Skeletal muscle cell (primary cell): ENCODE measurements around the gene PTPRC.

Experiments
- DNase-seq: peaks from one replicate; pipeline ENCODE4 v3.0.0-alpha.2; 2010; ENCODE audit warnings: low read depth
- H3K4me3 ChIP-seq: 2 replicates; pipeline ENCODE4 v1.5.1; 2011; ENCODE audit warnings: low read depth, mild to moderate bottlenecking, control low read depth, low read length, moderate library complexity

PTPRC gene

DNA sequence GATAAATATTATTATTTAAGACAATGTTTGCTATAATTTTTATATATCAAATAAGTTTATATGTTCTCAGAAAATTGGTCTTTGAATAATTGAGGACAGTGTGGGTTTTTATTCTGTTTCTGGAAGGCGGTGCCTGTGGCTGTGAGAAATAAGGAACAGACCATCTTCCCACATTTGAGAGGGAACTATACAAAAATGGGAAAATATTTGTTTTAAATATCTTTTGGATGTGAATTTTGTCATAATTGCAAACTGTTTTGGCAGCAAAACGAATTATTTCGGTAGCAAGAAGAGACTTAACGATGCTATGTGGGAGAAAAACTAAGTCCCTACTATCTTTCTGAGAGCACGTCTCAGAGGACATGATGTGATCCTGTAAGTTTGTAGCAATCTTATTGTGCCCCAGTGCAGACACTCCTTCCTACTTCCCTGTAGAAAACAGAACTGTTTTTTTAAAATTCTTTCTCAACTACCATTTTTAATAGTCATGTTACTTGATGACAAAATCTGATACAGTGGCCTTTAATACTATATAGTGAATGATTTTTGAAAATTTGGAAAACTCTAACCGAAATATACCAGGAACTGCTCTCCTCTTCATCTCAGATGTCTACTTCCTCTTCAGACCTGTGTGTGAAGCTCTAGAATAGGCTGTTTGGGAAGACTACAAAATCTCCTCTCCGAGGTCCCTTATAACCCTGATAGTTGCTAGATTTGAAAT lies 25.4 kb downstream of the PTPRC start:
- H3K4me3 ChIP-seq: no peak overlapping the region
- DNase-seq: no peak

DNA sequence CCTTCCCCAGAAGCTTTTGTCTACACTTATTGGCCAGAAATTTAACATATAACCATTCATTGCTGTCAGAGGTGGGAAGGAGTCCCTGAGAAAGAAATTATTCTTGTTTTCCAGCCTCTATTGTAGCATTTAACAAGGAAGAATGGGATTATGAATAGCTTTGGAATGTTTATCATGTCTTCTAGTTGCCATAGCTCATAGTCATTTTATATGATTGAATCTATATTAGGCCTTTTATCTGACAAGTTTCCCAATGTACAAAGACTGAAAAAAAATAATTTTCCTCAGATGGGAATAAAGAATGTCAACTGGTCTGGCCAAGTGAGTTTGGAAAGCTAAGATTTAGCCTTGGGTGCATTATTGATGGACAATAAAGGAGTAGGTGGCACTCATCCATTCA lies 28.3 kb downstream of the PTPRC start:
- no peak for DNase-seq
- no peak overlapping the region for H3K4me3 ChIP-seq

DNA sequence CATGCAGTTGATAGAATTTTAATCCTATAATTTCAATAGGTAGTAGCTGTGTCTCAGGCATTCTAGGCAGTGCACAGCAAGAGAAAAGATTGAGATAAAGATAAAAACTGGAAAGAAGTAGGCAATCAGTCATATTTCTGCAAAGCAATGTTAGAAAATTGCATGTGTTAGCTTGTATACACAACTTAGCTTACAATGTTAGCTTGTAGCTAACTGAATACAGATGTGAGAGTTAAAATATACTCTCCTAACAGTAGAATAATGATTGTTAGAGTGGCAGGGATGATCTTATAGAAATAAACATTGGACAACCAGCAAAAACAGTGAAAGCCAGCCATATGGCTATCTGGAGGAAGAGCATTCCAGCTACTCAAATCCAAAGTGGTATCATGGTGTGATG lies 29.0 kb downstream of the PTPRC start:
- DNase-seq: no peak
- H3K4me3 ChIP-seq: no peak overlapping the region

DNA sequence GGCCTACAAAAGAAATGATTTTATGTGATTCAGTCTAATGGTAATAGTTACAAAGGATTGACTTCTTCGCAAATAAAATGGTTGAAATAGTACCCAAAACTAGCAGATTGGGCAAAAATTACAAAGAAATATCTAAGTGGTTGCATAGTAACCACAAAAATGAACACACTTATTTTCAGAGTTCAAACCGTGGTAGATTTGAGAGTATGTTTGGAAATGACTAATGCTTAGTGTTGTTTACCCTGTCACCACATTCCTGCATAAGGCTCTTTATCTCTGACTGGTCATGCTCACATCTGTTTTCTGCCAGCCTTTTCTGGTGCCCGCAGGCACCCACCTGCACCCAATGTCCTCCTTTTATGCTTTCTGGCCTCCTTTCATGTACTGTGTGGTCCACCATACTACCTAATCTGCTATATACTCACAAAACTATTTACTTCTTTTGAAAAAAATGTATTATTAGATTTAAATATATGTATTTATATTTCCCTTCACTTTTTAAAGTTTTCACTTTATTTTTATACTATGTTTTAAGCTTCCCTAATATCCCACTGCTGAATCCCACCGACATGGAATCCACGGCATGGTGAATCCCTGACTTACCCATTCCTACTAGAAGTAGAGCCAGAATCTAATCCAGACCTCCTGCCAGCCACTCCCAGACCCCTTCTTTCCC lies 30.3 kb downstream of the PTPRC start:
- H3K4me3 ChIP-seq: no peak overlapping the region
- peak; percentile 58 for DNase-seq

DNA sequence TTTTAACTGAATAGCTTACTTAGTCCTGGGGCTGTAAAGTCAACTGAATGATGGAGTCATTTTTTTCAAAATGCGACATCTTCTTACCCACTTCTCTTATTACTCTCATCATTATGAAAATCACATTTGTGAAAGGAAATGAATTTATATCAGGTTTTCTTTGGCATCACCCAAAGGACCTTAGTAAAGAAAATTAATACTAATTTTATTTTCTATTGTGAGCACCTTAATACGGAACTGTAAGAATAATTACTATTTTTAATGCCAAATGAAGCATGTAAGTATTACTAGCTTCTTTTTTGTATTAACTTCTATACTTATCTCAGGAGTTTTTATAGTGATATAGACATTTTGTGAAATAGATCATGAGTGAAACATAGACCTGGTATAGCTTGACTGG lies 30.9 kb downstream of the PTPRC start:
- no peak overlapping the region for H3K4me3 ChIP-seq
- DNase-seq: no peak

DNA sequence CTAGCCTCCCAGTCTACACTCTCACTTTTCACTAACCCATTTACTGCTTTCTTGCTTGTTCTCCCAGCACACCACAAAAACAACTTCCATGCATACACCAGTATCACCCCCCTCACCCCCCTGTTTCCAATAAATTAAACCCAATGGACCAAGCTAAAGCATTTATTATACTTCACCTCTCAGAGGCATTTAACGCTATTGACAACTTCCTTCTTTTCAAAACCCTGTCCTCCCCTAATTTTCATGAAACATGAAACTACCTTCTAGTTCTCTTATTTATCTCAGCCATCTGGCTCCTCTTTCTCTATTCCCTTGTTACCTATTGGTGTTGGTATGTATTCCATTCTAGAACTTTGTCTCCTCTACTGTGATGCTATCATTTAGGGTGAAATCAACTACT lies 32.3 kb downstream of the PTPRC start:
- H3K4me3 ChIP-seq: no peak overlapping the region
- no peak for DNase-seq

DNA sequence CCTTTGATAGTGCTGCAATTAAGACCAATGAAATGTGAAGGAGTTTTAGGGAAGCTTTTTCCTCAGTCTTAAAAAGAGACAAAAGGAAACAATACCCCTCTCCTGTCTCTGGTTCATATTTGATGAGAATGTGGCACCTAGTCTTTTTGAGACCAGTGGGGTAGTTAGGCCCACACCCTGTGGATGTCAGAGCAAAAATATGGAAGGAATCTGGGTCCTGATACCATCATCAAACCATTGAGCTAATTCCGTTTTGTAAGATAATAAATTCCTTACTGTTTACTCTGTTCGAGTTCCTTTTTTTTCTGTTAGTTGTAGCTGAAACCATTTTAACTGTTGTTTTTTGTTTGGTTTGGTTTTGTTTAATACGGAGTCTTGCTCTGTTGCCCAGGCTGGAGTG lies 33.3 kb downstream of the PTPRC start:
- H3K4me3 ChIP-seq: no peak overlapping the region

DNA sequence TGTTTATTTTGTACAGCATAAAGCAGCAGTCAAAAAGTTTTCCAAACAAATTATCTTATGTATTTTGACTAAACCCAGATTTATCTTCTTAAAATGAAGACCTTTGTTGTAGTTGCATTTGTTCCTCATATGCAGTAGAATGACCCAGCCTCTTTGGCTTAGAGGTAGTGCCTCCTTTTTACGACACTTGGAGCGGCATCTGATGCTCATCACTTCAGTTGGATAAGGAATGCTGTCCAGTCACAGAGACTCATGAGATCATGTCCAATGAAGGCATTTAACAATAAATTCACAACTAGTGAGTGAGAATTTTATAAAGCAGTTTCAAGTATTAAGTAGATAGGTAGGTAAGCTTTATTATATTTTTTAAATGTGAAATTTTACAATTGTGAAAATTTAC lies 35.2 kb downstream of the PTPRC start:
- no peak overlapping the region for H3K4me3 ChIP-seq

More for the DNA sequence above, 33.3 kb downstream of the PTPRC start:
- no peak for DNase-seq

DNA sequence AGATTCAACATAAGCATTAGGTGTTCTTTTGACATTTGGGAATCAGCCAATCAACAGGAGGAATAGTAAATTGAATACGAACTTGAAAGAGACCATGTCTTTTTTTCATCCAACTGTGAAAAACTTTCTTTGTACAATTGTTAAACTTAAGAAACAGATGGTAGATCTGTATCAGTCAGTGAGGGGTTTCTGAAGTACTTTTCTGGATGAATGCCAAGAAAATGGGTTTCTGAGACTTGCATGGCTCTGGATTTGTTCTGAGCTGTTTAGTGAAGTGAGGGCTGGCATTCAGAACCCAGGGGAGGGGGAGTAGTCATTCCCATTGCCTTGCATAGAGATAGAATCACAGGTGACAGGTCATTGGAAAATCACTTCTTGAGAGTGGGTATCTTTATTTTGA lies 37.4 kb downstream of the PTPRC start:
- no peak overlapping the region for H3K4me3 ChIP-seq
- no peak for DNase-seq

More for the DNA sequence above, 35.2 kb downstream of the PTPRC start:
- no peak for DNase-seq

DNA sequence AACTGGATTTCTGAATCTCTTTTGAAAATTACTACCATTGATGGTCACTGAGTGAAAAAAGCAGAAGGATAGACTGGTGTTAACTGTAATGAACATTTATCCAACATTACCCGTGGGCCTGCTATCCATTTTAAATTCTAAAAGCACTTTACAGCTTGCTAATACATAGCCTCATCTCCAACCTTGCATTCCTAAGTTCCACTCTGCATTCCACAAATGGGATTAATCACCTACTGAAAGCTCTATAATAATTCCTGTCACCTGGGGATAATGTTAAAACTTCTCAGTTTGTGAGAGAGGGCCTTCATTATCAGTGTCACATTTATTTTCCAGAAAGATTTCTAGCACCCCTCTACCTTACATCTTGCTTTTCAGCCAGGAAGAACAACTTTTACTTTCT lies 38.2 kb downstream of the PTPRC start:
- DNase-seq: no peak
- H3K4me3 ChIP-seq: no peak overlapping the region

DNA sequence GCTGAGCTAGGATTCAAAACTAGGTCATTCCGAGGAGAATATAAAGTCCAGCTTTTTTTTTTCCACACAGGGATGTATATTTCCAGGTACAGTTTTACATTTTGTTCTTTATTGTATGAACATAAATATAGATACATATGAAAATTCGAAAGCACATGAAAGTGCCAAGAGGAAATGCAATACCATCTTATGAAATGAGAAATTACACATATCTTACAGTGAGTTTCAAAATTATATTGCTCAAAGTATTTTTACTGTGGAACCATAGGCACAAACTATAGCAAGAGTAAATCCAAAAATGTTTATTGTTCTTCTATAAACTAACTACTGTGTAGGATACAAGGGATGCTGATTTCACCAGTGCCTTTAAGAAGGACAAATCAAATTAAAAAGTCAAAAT lies 39.0 kb downstream of the PTPRC start:
- no peak overlapping the region for H3K4me3 ChIP-seq
- DNase-seq: no peak

DNA sequence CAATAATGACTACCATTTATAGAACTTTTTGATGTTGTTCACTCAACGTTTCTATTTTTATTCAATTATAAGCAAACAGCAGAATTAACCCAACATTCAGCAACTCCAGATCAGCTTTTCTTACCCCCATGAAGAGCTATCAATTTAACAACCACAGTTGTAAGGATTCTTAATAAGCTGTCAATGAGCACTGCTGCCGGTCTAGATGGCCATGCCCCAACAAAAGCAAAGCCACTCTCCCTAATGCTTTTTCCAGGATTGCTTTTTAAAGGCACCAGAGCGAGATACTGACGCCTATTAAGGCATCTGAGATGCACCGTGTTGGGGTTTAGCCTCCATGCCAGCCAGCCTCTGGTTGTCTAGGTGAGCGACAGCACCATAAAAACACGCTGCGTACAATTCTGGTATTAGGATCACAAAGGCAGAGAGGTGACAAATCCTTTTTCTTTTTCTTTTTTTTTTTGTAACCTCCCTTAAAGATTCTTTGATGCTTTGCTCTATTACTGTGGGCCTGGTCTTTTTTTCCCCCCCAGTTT lies 39.5 kb downstream of the PTPRC start:
- H3K4me3 ChIP-seq: no peak overlapping the region
- no peak for DNase-seq

DNA sequence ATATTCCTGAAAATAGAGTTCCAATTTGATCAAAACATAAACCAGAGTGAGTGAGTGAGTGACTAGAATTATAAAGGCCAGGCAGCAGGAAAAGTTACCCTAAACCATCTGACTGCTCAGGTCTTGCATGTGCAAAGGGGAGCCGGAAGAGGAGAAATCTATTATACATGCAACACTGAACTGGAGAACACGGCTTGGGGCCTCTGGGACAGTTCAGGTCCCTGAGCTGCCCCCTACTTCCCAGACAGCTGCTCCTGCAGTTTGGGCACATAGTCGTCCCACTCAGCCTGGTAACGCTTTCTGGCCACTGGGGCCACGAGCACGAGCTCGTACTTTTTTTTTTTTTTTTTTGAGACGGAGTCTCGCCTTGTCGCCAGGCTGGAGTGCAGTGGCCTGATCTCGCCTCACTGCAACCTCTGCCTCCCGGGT lies 40.1 kb downstream of the PTPRC start:
- H3K4me3 ChIP-seq: no peak overlapping the region
- DNase-seq: no peak

DNA sequence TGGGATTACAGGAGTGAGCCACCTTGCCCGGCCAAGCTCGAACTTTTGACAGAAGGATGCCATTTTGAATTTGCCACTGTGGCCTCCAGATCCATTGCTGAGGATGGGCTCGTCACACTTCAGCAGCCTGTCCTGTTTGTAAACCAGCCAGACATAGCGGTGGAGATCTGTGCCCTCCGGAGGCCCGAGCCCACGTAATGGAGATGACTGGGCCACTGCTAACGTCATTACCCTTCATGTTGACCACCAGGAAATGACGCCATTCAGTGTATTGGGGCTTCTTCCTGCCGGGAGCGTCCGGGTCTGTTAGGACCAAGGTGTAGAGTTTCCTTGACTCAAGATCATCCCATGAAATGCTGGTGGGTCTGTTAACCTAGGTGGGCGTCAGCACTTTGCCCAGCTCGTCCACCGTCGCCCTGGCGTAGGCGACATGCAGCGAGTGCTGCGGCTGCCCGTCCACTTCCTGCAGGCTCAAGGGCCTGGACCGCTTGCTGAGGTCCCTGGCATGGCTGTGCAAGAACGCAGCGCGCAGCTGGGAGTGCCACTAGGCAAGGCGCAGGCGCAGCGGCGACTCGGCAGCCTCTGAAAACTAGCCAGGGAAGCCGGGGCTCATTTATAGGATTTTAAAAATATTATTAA lies 40.8 kb downstream of the PTPRC start:
- no peak for DNase-seq
- H3K4me3 ChIP-seq: no peak overlapping the region

DNA sequence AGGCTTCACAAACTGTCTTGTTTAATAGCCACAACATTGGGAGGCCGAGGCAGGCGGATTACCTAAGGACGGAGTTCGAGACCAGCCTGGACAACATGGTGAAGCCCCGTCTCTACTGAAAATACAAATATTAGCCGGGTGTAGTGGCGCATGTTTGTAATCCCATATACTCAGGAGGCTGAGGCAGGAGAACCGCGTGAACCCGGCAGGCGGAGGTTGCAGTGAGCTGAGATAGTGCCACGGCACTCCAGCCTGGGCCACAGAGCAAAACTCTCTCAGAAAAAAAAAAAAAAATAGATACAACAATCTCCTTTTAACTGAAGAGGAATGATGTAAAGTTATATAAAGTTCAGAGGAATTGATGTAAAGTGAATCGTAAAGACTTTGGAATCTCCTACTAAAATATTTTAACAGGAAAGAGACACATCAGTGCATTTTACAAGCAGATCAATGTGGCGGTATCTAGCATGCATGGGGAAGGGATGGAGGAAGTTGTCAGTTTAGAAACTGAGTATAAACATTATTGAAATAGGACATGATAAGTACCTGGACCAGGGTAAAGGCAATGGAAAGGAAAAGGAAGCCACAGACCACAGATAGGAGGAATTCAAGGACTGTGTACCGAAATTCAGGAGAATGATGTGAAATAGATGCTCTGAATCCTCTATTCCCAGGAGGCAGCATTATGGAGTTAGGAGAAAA lies 41.5 kb downstream of the PTPRC start:
- no peak overlapping the region for H3K4me3 ChIP-seq

DNA sequence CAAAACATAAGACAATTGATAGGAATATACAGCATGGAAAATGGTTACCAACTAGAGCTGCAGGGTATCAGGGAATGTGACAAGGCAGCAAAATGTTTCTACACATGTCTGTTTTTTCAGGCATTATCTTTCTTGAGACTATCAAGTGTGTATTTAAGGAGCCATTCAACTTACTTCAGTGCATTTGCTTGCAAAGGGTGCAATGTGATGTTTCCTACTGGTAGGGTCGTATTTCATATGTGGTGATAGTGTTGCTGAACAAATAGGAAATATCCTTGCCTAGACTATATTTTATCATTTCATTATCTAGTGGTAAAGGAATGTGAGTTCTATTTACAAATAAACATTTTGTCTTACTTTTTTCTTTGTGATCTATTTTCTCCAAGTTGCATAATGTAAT lies 42.4 kb downstream of the PTPRC start:
- DNase-seq: no peak
- no peak overlapping the region for H3K4me3 ChIP-seq

More for the DNA sequence above, 41.5 kb downstream of the PTPRC start:
- no peak for DNase-seq

DNA sequence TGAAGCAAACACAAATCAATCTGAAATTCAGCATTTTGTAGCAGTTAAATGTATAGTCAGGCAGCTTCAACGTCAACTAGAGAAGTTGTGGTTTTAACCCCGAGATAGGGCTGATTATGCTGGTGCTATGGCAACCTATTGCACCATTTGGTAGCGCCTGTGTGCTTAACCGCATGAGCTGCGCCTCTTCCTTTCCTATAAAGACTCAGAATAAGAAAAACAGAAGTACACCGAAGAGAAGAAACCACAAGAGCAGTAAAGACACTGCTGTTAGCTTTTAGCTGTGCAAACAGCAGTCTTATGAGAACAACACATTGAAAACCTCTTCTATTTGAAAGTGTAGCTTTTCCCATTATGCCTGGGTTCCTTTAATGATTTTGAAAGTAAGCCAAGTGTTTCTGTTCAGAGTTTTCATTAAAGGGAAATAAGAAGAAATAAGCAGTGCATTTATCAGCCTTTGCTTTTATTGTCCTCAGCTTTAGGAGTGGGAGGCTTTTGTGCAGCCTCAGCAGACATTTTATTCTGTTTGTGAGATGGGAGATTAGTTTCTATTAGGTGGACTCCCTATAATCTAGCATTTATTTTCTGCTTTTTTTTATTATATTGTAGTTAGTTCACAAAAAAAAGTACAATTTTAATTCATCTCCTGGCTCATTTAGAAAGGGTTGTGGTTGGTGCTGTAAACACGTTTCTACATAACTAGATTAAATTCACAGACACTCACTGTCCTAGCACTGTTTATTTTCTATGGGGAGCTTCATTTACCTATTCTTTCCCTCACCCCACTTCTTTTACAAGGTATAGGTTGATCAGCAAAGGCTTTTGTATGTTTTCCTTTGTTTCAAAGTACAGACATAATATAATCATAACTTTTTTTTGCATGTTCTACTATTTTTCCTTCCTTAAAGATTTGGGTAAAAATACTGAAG lies 43.3 kb downstream of the PTPRC start:
- DNase-seq: peak; percentile 88
- peak overlapping the region; percentile 11 for H3K4me3 ChIP-seq

DNA sequence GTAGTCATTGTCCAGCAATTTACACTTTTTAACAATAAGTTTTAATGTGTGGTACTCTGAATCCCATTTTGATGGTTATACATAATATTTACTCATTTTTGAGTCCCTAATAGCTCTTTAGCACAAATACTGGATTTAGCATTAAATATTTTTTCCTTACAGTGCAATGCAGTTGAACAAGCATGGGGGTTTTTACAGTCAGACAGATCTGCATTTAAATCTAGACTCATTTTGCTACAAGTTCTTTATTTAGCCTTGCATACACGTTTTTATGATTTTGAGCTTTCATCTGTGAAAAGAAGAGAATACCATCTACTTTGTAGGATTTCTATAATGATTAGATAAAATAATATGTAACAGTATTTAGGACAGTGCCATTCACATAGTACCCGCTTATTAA lies 44.0 kb downstream of the PTPRC start:
- no peak for DNase-seq
- H3K4me3 ChIP-seq: no peak overlapping the region

DNA sequence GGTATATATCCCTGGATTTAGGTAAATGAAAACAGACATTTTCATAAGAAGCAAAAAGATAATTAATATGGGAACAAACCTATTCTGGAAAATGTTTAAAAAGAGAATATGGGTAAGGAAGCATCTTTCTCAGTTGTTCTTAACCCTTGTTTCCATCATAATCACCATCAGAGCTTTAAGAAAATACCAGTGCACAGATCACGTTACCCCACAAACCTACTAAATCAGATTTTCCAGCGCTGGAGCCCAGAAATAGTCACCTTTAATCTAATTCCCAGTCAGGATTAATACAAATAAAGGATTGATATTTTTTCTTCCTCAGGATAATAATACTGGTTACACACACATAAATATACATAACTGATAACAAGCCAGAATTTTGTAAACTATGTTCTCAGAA lies 44.6 kb downstream of the PTPRC start:
- no peak overlapping the region for H3K4me3 ChIP-seq
- no peak for DNase-seq
